MM.1S (cell line): ENCODE measurements around the gene ZFAND2A.

Source experiments
- DNase-seq: peaks from one replicate; pipeline ENCODE4 v3.0.0-alpha.2; 2015
- H2AFZ ChIP-seq: fragments of 300-600 bp; sonication (generic); 2 replicates; pipeline ENCODE4 v1.6.0; 2016; ENCODE audit warnings: antibody characterized with exemption, low read length
- H3F3A ChIP-seq: fragments of 300-600 bp; sonication (generic); 2 replicates; pipeline ENCODE4 v1.6.1; 2016; ENCODE audit warnings: mild to moderate bottlenecking, antibody characterized with exemption, low read length, moderate library complexity, mixed read lengths; ENCODE audit not compliant: insufficient read depth
- H3K27ac ChIP-seq: fragments of 300-600 bp; sonication (generic); 2 replicates; pipeline ENCODE4 v1.5.1; 2016; ENCODE audit warnings: mild to moderate bottlenecking, low read length
- H3K27me3 ChIP-seq: fragments of 300-600 bp; sonication (generic); replicated peaks from 2 replicates; pipeline ENCODE4 v1.6.0; 2016; ENCODE audit warnings: low read length; ENCODE audit not compliant: insufficient read depth
- H3K36me3 ChIP-seq: fragments of 300-600 bp; sonication (generic); replicated peaks from 2 replicates; pipeline ENCODE4 v1.6.1; 2016; ENCODE audit warnings: mild to moderate bottlenecking, low read length, mixed read lengths; ENCODE audit not compliant: insufficient read depth
- H3K4me1 ChIP-seq: fragments of 300-600 bp; sonication (generic); 2 replicates; pipeline ENCODE4 v1.6.1; 2016; ENCODE audit warnings: low read length, mixed read lengths
- H3K4me2 ChIP-seq: fragments of 300-600 bp; sonication (generic); 2 replicates; pipeline ENCODE4 v1.6.0; 2016; ENCODE audit warnings: low read depth, low read length
- H3K4me3 ChIP-seq: fragments of 300-600 bp; sonication (generic); 2 replicates; pipeline ENCODE4 v1.5.1; 2016; ENCODE audit warnings: low read length, mixed read lengths
- H3K79me2 ChIP-seq: fragments of 300-600 bp; sonication (generic); 2 replicates; pipeline ENCODE4 v1.6.1; 2016; ENCODE audit warnings: mixed run types, low read length, mixed read lengths
- H3K9ac ChIP-seq: fragments of 300-600 bp; sonication (generic); 2 replicates; pipeline ENCODE4 v1.6.1; 2016; ENCODE audit warnings: low read length, mixed read lengths
- H3K9me2 ChIP-seq: fragments of 300-600 bp; sonication (generic); replicated peaks from 2 replicates; pipeline ENCODE4 v1.6.1; 2016; ENCODE audit warnings: mild to moderate bottlenecking, low read length, mixed read lengths; ENCODE audit not compliant: insufficient read depth
- H3K9me3 ChIP-seq: fragments of 300-600 bp; sonication (generic); replicated peaks from 2 replicates; pipeline ENCODE4 v1.6.1; 2016; ENCODE audit warnings: mild to moderate bottlenecking, low read length, mixed read lengths; ENCODE audit not compliant: insufficient read depth
- H4K20me1 ChIP-seq: fragments of 300-600 bp; sonication (generic); 2 replicates; pipeline ENCODE4 v1.6.1; 2016; ENCODE audit warnings: mild to moderate bottlenecking, low read length, moderate library complexity, mixed read lengths; ENCODE audit not compliant: insufficient read depth
- EZH2 ChIP-seq: fragments of 300-600 bp; sonication (generic); optimal IDR thresholded peaks from 2 replicates; pipeline ENCODE3; 2017; ENCODE audit warnings: low read depth, mild to moderate bottlenecking, antibody characterized with exemption, low read length, mixed read lengths
- EZH2phosphoT487 ChIP-seq: fragments of 300-600 bp; sonication (generic); IDR thresholded peaks from 2 replicates; pipeline ENCODE4 v1.6.1; 2018; ENCODE audit warnings: antibody characterized with exemption, low read length
- TF ChIP-seq, protein P1 (sequence below): fragments of 300-600 bp; sonication (generic); IDR thresholded peaks from 2 replicates; pipeline ENCODE4 v1.5.1; 2016; ENCODE audit warnings: antibody characterized with exemption, low read length, mixed read lengths

The ZFAND2A gene

GRCh38 chr7:1124164-1124563 lies 35.8 kb downstream of the ZFAND2A start:
- no peaks in the 10 kb centered on the region for H3K79me2 ChIP-seq
- no peak overlapping the region for H3K4me3 ChIP-seq
- no peaks in the 10 kb centered on the region for H3K9me2 ChIP-seq
- no peaks in the 10 kb centered on the region for H4K20me1 ChIP-seq
- no peaks in the 10 kb centered on the region for H3K27me3 ChIP-seq
- no peak overlapping the region for H3K4me2 ChIP-seq
- no peak overlapping the region for H2AFZ ChIP-seq
- no peaks in the 10 kb centered on the region for H3K36me3 ChIP-seq
- H3K4me1 ChIP-seq, result no peaks in the 10 kb centered on the region
- H3K9me3 ChIP-seq, result no peaks in the 10 kb centered on the region
- DNase-seq, result no peak
- no peak overlapping the region for H3K9ac ChIP-seq
- TF ChIP-seq EZH2phosphoT487, result no peak
- no peak for TF ChIP-seq EZH2
- TF ChIP-seq, protein P1, sequence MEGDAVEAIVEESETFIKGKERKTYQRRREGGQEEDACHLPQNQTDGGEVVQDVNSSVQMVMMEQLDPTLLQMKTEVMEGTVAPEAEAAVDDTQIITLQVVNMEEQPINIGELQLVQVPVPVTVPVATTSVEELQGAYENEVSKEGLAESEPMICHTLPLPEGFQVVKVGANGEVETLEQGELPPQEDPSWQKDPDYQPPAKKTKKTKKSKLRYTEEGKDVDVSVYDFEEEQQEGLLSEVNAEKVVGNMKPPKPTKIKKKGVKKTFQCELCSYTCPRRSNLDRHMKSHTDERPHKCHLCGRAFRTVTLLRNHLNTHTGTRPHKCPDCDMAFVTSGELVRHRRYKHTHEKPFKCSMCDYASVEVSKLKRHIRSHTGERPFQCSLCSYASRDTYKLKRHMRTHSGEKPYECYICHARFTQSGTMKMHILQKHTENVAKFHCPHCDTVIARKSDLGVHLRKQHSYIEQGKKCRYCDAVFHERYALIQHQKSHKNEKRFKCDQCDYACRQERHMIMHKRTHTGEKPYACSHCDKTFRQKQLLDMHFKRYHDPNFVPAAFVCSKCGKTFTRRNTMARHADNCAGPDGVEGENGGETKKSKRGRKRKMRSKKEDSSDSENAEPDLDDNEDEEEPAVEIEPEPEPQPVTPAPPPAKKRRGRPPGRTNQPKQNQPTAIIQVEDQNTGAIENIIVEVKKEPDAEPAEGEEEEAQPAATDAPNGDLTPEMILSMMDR, result no peak
- H3F3A ChIP-seq, result no peaks in the 10 kb centered on the region
- no peak overlapping the region for H3K27ac ChIP-seq

DNA sequence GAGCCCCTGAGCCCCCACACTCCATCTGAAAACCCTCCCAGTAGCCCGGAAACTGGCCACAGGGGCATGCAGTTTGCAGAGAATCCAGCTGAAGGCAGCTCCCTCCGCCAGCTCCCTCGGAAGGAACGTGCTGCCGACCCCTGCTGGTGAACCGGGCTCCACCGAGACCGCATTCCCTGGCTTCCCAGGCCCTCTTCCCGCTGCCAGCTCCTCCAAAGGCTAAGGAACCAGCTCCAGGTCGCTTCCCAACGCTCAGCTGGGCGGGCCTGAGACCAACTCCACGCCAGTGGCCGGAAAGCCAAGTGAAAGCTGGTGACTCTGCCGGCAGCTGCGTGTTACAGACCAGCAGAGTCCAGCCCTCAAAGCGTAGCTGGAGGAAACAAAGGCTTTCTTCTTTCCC lies 36.3 kb downstream of the ZFAND2A start:
- no peaks in the 10 kb centered on the region for H3K36me3 ChIP-seq
- no peak for DNase-seq
- no peaks in the 10 kb centered on the region for H3F3A ChIP-seq
- H3K4me3 ChIP-seq, result no peak overlapping the region
- no peaks in the 10 kb centered on the region for H3K27me3 ChIP-seq
- H3K9ac ChIP-seq, result no peak overlapping the region
- H3K79me2 ChIP-seq, result no peaks in the 10 kb centered on the region
- H3K27ac ChIP-seq, result no peak overlapping the region
- H3K4me2 ChIP-seq, result no peak overlapping the region
- H2AFZ ChIP-seq, result no peak overlapping the region
- H3K9me3 ChIP-seq, result no peaks in the 10 kb centered on the region
- H3K9me2 ChIP-seq, result no peaks in the 10 kb centered on the region
- no peak for TF ChIP-seq EZH2
- no peak for TF ChIP-seq EZH2phosphoT487
- TF ChIP-seq, protein P1, result no peak
- no peaks in the 10 kb centered on the region for H4K20me1 ChIP-seq
- H3K4me1 ChIP-seq, result no peaks in the 10 kb centered on the region

- TF ChIP-seq, protein P1, result no peak
- no peak for TF ChIP-seq EZH2
- no peak for TF ChIP-seq EZH2phosphoT487
These were observed 37.0 kb downstream of the ZFAND2A start for GRCh38 chr7:1122832-1123501.

More at GRCh38 chr7:1122832-1123501, 37.0 kb downstream of the ZFAND2A start:
- Histone ChIP-seq H3K4me2 (no peak overlapping the region), H3K9me2 (no peaks in the 10 kb centered on the region), H3F3A (no peaks in the 10 kb centered on the region), H3K9ac (no peak overlapping the region), H3K27me3 (no peaks in the 10 kb centered on the region), H3K9me3 (no peaks in the 10 kb centered on the region), H2AFZ (no peak overlapping the region), H3K4me3 (no peak overlapping the region), H3K79me2 (no peaks in the 10 kb centered on the region), H3K27ac (no peak overlapping the region), H3K4me1 (no peaks in the 10 kb centered on the region), H3K36me3 (no peaks in the 10 kb centered on the region), H4K20me1 (no peaks in the 10 kb centered on the region)
- DNase-seq, result no peak
